HG03469 (cell line): ENCODE results near the gene CCDC183.
"Not testable (repeated sequence)": the region's sequence is repeated elsewhere in the genome, so short reads cannot be mapped to it uniquely, and the experiment has no call there.

Experiments used
- ATAC-seq: cut with Tn5 transposase; IDR thresholded peaks from one replicate; pipeline ENCODE4 v1.9.1; 2021; ENCODE audit warnings: mild to moderate bottlenecking, moderate library complexity, moderate number of reproducible peaks; ENCODE audit not compliant: unreplicated experiment

The CCDC183 gene

DNA sequence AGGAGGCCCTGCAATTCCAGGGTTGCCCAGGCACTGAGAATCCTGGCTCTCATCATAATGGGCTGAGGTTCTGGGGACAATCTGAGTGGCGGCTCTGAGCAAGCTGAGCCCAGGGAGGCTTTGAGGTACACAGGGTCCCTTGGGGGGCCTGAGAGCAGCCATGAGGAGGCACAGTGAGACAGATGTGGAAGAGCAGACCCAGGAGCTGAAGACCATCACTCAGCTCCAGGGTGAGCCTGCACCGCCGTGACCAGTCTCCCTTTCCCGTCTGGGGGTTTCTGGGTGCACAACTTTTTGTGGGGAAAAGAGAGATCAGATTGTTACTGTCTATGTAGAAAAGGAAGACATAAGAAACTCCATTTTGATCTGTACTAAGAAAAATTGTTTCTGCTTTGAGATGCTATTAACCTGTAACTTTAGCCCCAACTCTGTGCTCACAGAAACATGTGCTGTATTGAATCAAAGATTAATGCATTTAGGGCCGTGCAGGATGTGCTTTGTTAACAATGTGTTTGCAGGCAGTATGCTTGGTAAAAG, at the start of gene CCDC183:
Gene CCDC183 (plus strand): TSS at position 101 of the 537 bp plus-strand sequence. CDS start 60 bp downstream, at position 161.
- no peak for ATAC-seq

GRCh38 chr9:136746621-136747020, 49.5 kb upstream of the CCDC183 start:
- ATAC-seq, result no peak

GRCh38 chr9:136747161-136748060, 48.7 kb upstream of the CCDC183 start:
- no peak for ATAC-seq

DNA sequence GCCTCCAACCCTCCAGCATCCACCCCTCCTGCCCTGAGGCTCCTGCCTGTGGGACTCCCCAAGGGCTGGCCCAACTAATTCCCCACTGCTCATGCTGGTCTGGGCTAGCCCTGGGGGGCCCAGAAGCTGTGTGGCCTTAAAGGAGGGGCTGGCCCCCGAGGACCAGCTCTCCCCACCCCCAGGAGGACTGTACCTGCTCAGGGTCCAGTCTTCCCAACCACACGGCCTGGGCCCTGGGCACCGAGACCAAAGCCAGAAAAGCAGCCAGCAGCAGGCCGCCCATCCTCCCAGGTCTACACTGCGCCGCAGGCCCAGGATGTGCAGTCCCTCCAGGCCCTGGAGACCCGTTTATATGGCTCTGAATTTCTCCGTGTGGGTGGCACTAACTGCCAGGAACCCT, 47.9 kb upstream of the CCDC183 start, which contains the start of gene LCN6:
Gene LCN6 (minus strand): TSS at position 325 of the 400 bp plus-strand sequence. CDS start 42 bp downstream, at position 283.
- ATAC-seq, result no peak

DNA sequence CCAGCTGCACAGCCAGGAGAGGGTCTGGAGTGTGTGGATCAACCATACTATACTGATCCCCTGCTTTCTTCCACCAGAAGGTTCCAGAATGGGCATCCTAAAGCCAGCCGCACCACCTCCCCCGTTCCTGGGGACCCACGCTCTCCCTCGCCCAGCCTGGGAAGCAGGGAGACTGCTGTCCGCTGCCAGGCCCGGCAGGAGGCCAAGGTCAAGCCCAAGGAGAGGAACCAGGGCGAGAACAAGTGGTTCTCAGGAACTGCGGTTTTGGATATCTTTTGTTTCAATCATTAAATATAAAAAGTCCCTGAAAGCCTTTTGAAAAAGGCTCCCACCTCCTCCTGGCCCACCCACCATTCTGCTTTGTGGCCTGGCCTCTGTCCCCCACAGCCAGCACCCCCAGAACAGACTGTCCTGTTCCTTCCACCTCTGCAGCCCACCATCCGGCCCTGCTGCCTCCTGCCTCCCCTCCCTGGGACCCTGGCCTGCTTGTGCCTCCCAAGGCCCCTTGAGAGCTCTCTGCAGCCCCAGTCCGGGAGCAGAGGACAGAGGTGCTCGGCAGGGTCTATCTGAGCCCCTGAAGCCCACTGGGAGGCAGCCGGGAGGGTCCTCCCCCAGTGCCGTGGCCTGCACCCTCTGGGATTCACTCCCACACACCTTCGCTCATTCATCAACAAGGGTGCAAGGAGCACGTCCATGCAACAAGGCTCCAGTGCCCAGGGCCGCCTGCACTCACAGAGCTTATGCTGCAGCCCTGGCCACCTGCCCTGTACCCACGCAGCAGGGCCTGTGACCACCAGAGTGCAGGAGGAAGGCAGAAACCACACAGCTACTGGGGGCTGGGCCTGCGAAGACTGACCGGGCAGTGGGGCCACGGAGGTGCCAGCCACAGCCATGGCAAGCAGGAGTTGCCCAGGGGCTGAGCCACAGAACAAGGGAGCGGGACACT, 47.2 kb upstream of the CCDC183 start:
- ATAC-seq, result no peak

- ATAC-seq, result no peak
Measured at GRCh38 chr9:136750526-136750925, 45.6 kb upstream of the CCDC183 start.

DNA sequence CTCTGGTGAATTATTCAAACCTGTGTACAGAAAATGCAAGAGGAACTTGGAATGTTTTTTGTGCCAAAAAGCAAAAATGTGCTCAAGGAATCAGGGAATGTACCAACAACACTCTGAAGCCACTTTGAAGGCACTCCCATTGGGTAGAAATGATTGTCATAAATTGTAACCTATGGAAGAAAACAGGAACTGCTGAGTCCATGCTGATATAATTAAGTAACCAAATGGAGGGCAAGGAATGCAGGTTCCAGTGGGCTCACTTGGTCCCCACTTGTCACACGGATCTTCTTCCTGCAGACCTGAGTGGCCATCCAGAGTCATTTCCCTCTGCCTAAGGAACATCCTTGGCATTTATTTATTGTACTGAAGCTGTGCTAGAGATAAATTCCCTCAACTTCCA, 44.9 kb upstream of the CCDC183 start:
- ATAC-seq, result no peak

- no peak for ATAC-seq
Measured at GRCh38 chr9:136751814-136752213, 44.3 kb upstream of the CCDC183 start.

GRCh38 chr9:136753371-136754058, 42.6 kb upstream of the CCDC183 start:
- no peak for ATAC-seq

DNA sequence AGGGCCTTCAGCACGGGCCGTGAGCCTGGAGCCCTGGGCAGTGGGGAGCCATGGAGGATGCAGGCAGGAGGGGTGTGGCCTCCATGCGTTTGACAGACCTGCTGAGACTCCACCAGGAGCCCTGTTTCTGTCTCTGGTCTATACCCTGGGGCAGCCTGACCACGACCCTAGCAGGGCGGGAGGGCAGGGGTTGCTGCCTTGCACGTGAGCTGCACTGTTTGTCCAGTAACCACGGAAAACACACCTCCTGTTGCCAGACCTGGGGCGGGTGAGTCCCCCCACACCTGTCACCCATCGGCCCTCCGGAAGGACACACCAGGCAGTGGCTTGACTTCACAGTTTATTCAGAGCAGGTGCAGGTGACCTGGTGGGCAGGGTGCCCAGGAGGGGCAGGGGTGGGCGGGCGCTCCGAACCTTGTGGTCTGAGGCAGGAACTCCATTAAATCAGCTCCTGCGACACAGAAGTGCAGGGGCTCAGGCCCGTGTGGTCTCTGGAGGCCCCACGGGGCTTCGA, 42.0 kb upstream of the CCDC183 start:
- ATAC-seq, result no peak

- ATAC-seq, result no peak
Measured at GRCh38 chr9:136754626-136755301, 41.4 kb upstream of the CCDC183 start.

DNA sequence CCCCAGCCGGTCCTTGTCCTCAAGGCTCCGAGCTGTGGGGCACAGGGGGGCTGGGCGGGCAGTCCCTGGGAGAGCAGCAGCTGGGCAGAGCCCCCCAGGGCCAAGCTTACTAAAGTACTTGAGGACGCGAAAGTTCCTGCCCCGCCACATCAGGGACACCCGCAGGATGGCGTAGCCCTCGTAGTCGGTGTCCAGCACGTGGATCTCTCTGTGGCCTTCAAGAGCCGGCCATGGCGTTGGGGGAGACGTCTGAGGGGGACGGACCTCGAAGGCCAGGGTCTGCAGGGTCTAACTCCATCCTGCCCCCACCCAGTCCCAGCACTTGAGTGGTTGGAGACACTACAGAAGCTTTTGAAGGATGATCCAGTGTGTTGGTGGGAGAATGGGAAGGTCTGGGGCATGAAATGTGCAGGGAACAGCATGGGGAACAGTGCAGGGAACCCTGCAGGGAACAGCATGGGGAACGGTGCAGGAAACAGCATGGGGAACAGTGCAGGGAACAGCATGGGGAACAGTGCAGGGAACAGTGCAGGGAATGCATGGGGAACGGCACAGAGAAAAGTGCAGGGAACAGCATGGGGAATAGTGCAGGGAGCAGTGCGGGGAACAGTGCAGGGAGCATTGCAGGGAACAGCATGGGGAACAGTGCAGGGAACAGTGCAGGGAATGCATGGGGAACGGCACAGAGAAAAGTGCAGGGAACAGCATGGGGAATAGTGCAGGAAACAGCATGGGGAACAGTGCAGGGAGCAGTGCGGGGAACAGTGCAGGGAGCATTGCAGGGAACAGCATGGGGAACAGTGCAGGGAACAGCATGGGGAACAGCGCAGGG, 40.6 kb upstream of the CCDC183 start:
- ATAC-seq, result not testable (repeated sequence)

GRCh38 chr9:136756134-136756438, 40.1 kb upstream of the CCDC183 start:
- no peak for ATAC-seq

DNA sequence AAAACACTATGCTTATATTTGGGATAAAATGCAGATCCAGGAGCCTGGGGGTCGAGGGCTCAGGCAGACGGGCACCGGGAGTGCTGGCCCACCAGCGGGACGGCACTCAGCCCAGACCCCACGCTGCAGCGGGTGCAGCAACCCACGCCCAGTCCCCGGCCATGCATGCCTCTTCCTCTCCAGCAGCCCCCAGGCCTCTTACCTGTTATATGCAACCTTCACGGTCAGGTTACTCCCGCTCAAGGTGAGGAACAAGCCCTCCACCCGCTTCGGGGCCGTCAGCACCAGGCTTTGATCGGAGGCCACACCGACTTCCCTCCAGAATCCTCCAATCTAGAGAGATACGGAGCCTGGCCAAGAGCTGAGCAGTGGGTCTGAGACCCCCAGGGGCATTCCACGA, 39.3 kb upstream of the CCDC183 start:
- no peak for ATAC-seq

DNA sequence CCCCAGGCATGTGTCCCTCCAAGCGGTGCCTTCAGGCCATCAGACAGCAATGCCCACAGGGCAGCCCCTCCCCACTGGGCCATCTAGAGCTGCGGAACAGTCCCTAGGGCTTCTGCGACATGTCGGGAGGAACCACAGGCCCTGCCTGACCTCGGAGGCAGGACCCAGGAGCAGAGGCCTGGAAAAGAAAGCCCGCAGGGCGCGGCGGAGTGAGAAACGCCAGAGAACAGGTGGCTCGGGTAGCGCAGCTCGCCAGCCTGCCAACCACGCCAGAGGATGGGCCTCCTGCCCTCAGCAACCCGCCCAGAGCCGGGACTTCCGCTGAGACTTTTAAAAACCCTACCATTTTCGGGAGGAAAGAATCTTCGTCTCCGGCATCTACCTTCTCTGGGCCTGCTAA, 38.8 kb upstream of the CCDC183 start:
- no peak for ATAC-seq

GRCh38 chr9:136757751-136758140, 38.4 kb upstream of the CCDC183 start:
- no peak for ATAC-seq

DNA sequence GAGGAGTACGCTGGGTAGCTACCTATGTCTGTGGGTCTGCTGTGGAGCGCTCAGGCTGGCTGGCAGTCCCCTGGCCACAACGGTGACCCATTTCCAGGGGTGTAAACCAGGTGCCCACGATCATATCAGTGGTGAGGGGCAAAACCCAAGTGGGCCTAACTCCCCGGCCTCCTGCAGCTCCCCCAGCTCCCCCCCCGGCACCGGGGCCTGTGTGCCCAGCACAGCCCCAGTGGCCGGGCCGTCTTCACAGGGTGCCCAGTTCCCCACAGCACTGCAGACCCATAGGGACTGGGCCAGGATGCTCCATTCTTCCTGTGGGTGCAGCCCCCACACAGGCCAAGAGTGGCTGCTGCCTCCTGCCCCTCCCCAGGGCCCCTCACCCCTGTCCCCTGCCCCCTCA, 37.1 kb upstream of the CCDC183 start:
- no peak for ATAC-seq

GRCh38 chr9:136759436-136760325, 36.5 kb upstream of the CCDC183 start:
- ATAC-seq, result no peak
